ENCODE data around the gene IGFN1.

IGFN1 gene

GRCh38 chr1:201205036-201205435, 14.4 kb downstream of the IGFN1 start:
- TF ChIP-seq POLR2A (IDR thresholded peaks at IDR 0.05; ENCODE audit: extremely low read depth, insufficient read length) (no peak), CTCF (IDR thresholded peaks at IDR 0.05; ENCODE audit: low read depth, low read length) (no peak), MAX (IDR thresholded peaks at IDR 0.05; ENCODE audit: low read depth, low read length) (no peak), MYC (IDR thresholded peaks at IDR 0.05; ENCODE audit: low read depth, low read length) (no peak)
- no peak overlapping the region for H3K4me3 ChIP-seq (ENCODE audit: low read depth, low read length)
- DNase-seq (ENCODE audit: low read depth), result no peak

- no peak for TF ChIP-seq MYC (IDR thresholded peaks at IDR 0.05; ENCODE audit: low read depth, low read length)
- no peak for TF ChIP-seq MAX (IDR thresholded peaks at IDR 0.05; ENCODE audit: low read depth, low read length)
- TF ChIP-seq POLR2A (IDR thresholded peaks at IDR 0.05; ENCODE audit: extremely low read depth, insufficient read length), result no peak
- no peak for TF ChIP-seq CTCF (IDR thresholded peaks at IDR 0.05; ENCODE audit: low read depth, low read length)
- DNase-seq (ENCODE audit: low read depth), result no peak
- H3K4me3 ChIP-seq (ENCODE audit: low read depth, low read length), result no peak overlapping the region
These were observed 15.6 kb downstream of the IGFN1 start for GRCh38 chr1:201206176-201206575.

- TF ChIP-seq MAX (IDR thresholded peaks at IDR 0.05; ENCODE audit: low read depth, low read length) (no peak), CTCF (IDR thresholded peaks at IDR 0.05; ENCODE audit: low read depth, low read length) (no peak), POLR2A (IDR thresholded peaks at IDR 0.05; ENCODE audit: extremely low read depth, insufficient read length) (no peak), MYC (IDR thresholded peaks at IDR 0.05; ENCODE audit: low read depth, low read length) (no peak)
- DNase-seq (ENCODE audit: low read depth), result no peak
- no peak overlapping the region for H3K4me3 ChIP-seq (ENCODE audit: low read depth, low read length)
These were observed 16.4 kb downstream of the IGFN1 start for GRCh38 chr1:201207046-201207445.

GRCh38 chr1:201208236-201208635, 17.6 kb downstream of the IGFN1 start:
- no peak for TF ChIP-seq MYC (IDR thresholded peaks at IDR 0.05; ENCODE audit: low read depth, low read length)
- TF ChIP-seq POLR2A (IDR thresholded peaks at IDR 0.05; ENCODE audit: extremely low read depth, insufficient read length), result no peak
- DNase-seq (ENCODE audit: low read depth), result no peak
- H3K4me3 ChIP-seq (ENCODE audit: low read depth, low read length), result no peak overlapping the region

DNA sequence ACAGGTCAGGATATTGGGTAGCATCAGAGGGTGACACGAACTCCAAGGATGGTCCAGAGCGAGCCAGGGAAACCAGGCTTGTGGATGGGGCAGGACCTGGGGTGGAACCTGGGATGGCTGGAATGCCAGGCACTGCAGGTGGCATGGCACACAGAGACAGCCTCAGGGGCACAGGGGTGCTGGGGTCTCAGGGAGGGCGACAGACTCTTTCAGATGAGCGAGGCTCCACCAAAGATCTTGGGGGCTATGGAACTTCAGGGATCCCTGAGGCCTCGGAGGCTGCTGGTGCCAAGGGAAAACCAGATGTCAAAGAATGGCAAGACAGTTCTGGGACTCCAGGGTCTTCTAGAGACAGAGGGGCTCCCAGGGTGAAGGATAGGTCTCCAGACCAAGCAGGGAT, 21.4 kb downstream of the IGFN1 start:
- no peak for DNase-seq (ENCODE audit: low read depth)
- TF ChIP-seq MYC (IDR thresholded peaks at IDR 0.05; ENCODE audit: low read depth, low read length) (no peak), MAX (IDR thresholded peaks at IDR 0.05; ENCODE audit: low read depth, low read length) (no peak), POLR2A (IDR thresholded peaks at IDR 0.05; ENCODE audit: extremely low read depth, insufficient read length) (no peak), CTCF (IDR thresholded peaks at IDR 0.05; ENCODE audit: low read depth, low read length) (no peak)
- H3K4me3 ChIP-seq (ENCODE audit: low read depth, low read length), result no peak overlapping the region

DNA sequence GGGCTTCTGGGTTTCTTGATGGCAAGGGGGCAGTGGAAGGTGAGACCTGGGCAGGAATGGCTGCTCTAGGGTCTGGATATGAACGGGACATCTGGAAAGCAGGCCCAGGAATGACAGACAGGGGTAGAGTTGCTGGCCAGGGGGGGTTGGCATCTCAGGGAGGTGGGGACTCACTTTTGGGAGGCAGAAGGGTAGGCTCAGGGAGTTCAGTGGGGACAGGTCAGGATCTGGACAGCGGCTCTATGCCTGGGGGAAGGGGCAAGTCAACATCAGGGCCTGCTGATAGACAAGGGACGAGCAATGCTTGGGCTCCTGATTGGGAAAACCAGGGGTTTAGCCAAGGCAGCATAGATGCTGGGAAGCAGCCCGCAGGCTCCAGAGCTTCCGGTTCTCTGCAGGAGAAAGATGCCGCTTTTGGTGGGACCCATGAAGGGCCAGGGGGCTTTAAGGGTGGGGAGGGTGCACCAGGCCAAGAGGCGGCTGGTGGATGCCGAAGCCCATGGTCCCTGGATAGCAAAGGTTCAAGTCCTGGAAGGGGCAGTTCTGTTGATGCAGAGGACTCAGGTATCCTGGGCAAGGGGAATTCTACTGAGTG, 21.9 kb downstream of the IGFN1 start:
- TF ChIP-seq MYC (IDR thresholded peaks at IDR 0.05; ENCODE audit: low read depth, low read length) (no peak), CTCF (IDR thresholded peaks at IDR 0.05; ENCODE audit: low read depth, low read length) (no peak), MAX (IDR thresholded peaks at IDR 0.05; ENCODE audit: low read depth, low read length) (no peak), POLR2A (IDR thresholded peaks at IDR 0.05; ENCODE audit: extremely low read depth, insufficient read length) (no peak)
- no peak for DNase-seq (ENCODE audit: low read depth)
- H3K4me3 ChIP-seq (ENCODE audit: low read depth, low read length), result no peak overlapping the region

Measured in NB4 (cell line).